GM23338 (cell line): Measurements from ENCODE around the gene CABLES2.

ENCODE experiments used
- CREB1 ChIP-seq: fragments of 250-450 bp; sonication (Bioruptor Pico); IDR thresholded peaks from 2 replicates; pipeline ENCODE4 v1.5.0; 2020; ENCODE audit warnings: low read depth, mild to moderate bottlenecking, moderate library complexity
- EZH2 ChIP-seq: fragments of 200-600 bp; sonication (generic); IDR thresholded peaks from one replicate; pipeline ENCODE4 v1.8.0; 2017; ENCODE audit warnings: antibody characterized with exemption, mild to moderate bottlenecking, low read depth; ENCODE audit not compliant: unreplicated experiment
- EZH2phosphoT487 ChIP-seq: fragments of 200-600 bp; sonication (generic); IDR thresholded peaks from one replicate; pipeline ENCODE4 v1.8.1; 2018; ENCODE audit warnings: antibody characterized with exemption; ENCODE audit not compliant: unreplicated experiment
- JUNB ChIP-seq: IDR thresholded peaks from one replicate; pipeline ENCODE4 v1.6.1; 2016; ENCODE audit warnings: antibody characterized with exemption; ENCODE audit not compliant: unreplicated experiment
- NANOG ChIP-seq: IDR thresholded peaks from 2 replicates; pipeline ENCODE4 v1.6.1; 2016; ENCODE audit warnings: antibody characterized with exemption, borderline replicate concordance
- POLR2AphosphoS5 ChIP-seq: IDR thresholded peaks from 2 replicates; pipeline ENCODE4 v1.6.1; 2016; ENCODE audit warnings: antibody characterized with exemption, low read depth
- REST ChIP-seq: IDR thresholded peaks from one replicate; pipeline ENCODE4 v1.6.1; 2018; ENCODE audit warnings: antibody characterized with exemption; ENCODE audit not compliant: unreplicated experiment
- STAT1 ChIP-seq: IDR thresholded peaks from one replicate; pipeline ENCODE4 v1.6.1; 2016; ENCODE audit warnings: antibody characterized with exemption; ENCODE audit not compliant: unreplicated experiment
- ZNF114 ChIP-seq: fragments of 250-450 bp; sonication (Bioruptor Pico); IDR thresholded peaks from 2 replicates; pipeline ENCODE4 v1.5.0; 2020; ENCODE audit warnings: mild to moderate bottlenecking, moderate library complexity
- ZNF331 ChIP-seq: fragments of 250-450 bp; sonication (Bioruptor Pico); IDR thresholded peaks from 2 replicates; pipeline ENCODE4 v1.5.0; 2020; ENCODE audit warnings: low read depth, mild to moderate bottlenecking, moderate library complexity
- TF ChIP-seq, protein P1 (sequence below), 2 experiments: fragments of 200-600 bp in 1 of 2; sonication (generic) in 1 of 2; conservative IDR thresholded peaks; 2 replicates each; pipeline versions ENCODE4 v1.5.1 to v1.6.1; 2016 to 2017; ENCODE audit warnings: antibody characterized with exemption in 2 of 2, low read depth in 2 of 2, mild to moderate bottlenecking in 2 of 2, moderate library complexity in 1 of 2

- TF ChIP-seq, protein P1, sequence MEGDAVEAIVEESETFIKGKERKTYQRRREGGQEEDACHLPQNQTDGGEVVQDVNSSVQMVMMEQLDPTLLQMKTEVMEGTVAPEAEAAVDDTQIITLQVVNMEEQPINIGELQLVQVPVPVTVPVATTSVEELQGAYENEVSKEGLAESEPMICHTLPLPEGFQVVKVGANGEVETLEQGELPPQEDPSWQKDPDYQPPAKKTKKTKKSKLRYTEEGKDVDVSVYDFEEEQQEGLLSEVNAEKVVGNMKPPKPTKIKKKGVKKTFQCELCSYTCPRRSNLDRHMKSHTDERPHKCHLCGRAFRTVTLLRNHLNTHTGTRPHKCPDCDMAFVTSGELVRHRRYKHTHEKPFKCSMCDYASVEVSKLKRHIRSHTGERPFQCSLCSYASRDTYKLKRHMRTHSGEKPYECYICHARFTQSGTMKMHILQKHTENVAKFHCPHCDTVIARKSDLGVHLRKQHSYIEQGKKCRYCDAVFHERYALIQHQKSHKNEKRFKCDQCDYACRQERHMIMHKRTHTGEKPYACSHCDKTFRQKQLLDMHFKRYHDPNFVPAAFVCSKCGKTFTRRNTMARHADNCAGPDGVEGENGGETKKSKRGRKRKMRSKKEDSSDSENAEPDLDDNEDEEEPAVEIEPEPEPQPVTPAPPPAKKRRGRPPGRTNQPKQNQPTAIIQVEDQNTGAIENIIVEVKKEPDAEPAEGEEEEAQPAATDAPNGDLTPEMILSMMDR (conservative IDR thresholded peaks at IDR 0.05; ENCODE audit: low read depth in 2 of 2) = no peak
- TF ChIP-seq POLR2AphosphoS5 (no peak), EZH2phosphoT487 (no peak), CREB1 (no peak), EZH2 (no peak), ZNF114 (no peak), STAT1 (no peak), REST (no peak), ZNF331 (CRISPR knock-in tag) (no peak), NANOG (no peak), JUNB (no peak)
Measured at GRCh38 chr20:62345681-62346370, 61.3 kb downstream of the CABLES2 start.
